ENCODE results near the gene ZNF710.
"Not testable (repeated sequence)": the region's sequence is repeated elsewhere in the genome, so short reads cannot be mapped to it uniquely, and the experiment has no call there.

Gene ZNF710

DNA sequence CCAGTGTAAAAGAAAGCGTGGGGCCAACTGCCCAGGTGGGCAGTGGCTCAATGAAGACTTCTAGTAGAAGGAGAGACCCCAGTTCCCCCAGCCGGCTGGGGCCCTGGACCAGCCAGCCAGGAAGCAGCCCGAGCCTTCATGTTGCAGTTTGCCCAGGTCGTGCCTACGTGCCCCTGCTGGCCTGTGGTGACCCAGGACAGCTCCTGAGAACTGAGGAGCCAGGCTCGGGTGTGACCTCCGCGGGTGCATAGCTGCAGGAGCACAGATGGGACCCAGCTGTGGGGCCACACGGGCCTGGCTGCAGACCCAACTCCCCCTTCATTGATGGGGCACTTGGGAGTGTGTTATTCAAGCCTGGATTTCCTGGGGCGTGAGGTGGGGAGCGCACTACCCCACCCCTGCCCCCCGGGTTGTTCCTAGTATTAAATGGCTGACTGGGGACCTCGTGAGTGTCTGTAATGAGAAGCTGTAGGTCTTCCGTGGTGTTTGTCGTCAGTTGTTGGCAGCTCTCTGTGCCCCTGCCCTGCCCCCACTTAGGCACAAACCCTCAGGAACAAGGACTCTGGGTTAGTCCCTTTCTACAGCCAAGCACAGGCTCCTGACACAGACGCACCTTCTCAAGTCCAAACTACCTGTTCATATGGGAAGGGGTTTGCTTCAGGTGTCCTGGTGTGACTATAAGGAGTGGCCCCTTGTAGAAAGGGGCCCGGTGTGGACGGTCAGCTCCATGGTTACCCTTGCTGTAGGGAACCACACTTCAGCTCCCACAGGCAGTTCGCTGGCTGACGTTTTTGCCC lies 62.0 kb downstream of the ZNF710 start:
- FAIRE-seq = no peak

DNA sequence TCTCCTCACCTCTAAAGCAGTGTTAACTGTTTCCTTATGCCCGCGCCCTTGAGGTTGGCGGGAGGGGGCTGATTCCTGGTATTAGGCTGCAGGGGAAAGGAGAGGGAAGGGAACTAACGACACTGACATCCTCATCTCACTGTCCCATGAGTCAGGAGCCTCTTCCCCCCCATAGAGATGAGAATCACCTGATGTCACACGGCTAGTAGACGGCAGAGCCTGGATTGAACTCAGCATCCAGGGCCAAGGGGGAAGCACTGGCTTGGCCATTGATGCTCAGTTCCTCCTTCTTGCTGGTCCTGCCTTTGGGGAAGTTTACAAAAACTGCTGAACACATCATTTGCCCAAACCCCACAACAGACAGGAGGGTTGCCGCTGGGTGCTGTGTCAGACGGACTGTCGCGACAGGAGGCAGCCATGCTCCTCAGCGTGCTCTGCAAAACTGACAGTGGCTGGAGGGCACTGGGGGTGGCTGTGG lies 62.7 kb downstream of the ZNF710 start:
- no peak for FAIRE-seq

DNA sequence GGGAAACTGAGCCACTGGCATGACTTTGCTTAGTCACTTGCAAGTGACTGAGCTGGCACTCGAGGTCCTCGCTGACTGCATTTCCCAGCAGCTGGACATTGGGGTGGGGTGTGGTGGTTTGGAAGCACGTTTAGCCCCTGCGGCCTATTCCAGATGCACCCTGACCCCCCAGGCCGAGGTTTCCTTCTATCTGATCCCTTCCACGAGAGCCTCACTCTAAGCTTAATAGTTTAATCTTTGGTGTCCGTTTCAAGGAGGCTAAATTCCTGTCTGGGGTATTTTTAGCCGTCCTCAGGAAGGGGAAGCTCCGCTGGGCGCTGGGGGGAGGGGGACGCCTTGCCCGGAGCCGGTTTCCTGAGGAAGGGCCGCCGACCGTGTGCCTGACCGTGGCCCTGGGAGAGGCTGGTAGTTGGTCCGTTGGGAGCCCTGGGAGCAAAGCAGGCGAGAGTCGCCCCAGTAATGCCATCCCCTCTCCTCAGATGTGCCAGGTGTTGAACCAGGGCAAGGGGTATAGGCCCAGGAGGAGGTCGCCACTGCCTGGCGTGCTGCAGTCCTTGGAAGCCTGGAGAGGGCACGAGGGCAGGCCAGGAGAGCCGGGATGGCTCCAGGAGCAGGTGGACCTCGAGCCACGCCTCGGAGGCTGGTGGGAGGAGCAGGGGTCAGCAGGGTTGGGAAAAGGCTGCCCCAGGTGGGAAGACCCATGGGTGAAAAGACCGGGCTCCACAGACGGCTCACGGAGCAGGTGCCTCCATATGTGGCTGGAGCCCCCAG lies 64.0 kb downstream of the ZNF710 start:
- FAIRE-seq = no peak

DNA sequence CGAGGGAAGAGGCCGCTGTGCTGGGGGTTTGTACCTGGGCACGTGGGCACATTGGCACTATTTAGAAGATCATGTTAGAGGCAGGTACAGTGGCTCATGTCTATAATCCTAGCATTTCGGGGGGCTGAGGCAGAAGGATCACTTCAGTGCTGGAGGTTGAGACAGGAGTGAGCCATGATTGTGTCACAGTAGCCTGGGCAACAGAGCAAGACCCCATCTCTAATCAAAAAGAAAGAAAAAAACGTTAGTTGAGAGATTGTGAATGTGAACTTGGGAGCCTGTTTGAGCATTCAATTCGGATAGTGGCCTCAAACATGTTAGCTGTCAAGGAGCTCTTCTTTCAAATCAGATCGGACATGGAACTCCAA lies 64.5 kb downstream of the ZNF710 start:
- no peak for FAIRE-seq

- no peak for FAIRE-seq
These were observed 66.2 kb downstream of the ZNF710 start for GRCh38 chr15:90067181-90067952.

DNA sequence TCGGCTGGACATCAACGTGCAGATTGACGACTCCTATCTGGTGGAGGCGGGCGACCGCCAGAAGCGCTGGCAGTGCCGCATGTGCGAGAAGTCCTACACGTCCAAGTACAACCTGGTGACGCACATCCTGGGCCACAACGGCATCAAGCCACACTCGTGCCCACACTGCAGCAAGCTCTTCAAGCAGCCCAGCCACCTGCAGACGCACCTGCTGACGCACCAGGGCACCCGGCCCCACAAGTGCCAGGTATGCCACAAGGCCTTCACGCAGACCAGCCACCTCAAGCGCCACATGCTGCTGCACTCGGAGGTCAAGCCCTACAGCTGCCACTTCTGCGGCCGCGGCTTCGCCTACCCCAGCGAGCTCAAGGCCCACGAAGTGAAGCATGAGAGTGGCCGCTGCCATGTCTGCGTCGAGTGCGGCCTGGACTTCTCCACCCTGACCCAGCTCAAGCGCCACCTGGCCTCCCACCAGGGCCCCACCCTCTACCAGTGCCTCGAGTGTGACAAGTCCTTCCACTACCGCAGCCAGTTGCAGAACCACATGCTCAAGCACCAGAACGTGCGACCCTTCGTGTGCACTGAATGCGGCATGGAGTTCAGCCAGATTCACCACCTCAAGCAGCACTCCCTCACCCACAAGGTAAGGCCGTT lies 67.0 kb downstream of the ZNF710 start:
- no peak for FAIRE-seq

GRCh38 chr15:90070623-90071022 lies 69.5 kb downstream of the ZNF710 start:
- not testable (repeated sequence) for FAIRE-seq

DNA sequence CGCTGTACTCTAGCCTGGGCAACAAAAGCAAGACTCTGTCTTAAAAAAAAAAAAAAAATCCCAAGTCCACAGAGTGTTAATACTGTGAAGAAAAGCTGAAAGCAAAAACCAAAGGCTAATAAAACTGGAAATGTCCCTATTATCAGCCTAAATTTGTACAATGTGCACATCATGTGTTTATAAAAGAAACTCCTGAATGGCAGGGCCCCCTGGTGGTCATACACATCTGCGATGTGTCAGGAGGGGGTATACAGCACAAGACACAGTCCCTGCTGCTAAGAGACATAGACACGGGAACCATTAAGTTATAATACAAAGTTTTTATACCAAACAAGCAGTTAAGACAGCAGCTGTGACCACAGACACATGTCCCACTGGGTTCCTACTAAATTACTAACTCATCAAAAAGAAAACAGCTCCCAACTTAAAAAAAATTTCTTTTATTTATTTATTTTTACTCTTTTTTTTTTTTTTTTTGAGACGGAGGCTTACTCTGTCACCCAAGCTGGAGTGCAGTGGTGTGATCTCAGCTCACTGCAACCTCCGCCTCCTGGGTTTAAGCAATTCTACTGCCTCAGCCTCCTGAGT lies 70.2 kb downstream of the ZNF710 start:
- FAIRE-seq = no peak

GRCh38 chr15:90072978-90073640 lies 72.0 kb downstream of the ZNF710 start:
- no peak for FAIRE-seq

DNA sequence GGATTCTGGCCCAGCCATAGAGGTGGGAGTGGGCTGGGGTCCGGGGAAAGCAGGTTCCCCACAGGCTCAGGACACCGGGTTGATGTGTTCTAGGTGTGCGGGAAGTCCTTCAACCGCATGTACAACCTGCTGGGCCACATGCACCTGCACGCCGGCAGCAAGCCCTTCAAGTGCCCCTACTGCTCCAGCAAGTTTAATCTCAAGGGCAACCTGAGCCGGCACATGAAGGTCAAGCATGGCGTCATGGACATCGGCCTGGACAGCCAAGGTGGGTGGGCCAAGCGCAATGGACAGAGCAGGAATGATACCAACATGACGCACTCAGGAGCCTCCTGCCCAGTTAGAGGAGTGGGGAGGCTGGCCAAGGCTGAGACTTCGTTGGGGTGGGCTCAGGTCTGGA lies 72.9 kb downstream of the ZNF710 start:
- no peak for FAIRE-seq

DNA sequence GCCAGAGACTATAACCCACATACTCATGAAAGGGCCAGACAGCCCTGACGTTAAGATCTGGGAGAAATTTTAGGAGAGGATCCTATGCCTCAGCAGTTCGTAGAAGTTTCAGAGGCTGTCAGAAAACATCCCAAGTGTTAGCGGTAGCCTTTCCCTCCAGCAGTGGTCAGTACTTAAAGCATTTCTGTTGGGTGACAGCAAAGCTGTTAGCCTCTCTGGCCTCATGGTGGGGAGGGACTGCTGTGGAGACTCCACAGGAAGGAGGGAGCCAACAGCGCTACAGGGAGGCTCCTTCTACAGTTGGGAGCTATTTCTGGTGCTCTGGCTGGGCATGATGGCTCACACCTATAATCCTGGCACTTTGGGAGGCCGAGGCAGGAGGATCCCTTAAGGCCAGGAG lies 73.8 kb downstream of the ZNF710 start:
- FAIRE-seq = no peak

- FAIRE-seq = no peak
These were observed 74.5 kb downstream of the ZNF710 start for GRCh38 chr15:90075420-90076289.

- FAIRE-seq = no peak
These were observed 75.6 kb downstream of the ZNF710 start for GRCh38 chr15:90076716-90077115.

DNA sequence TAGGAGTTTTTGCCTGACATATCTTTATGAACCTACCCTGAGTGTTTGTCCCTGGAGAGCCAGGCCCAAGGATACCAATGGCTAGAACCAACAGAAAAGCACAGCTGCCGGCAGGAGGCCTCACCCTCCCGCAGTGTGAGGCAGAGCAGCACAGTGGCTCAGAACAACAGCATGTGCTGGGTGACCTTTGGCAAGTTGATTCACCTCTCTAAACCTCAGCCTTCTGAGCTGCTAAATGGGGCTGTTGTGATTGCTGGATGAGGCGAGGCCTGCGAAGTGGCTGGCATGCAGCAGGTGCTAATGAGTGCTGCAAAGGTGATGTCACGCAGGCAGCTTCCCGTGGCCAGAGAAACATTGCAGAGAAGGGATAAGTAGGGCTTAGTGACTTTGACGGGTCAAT lies 77.8 kb downstream of the ZNF710 start:
- no peak for FAIRE-seq

GRCh38 chr15:90079619-90080457 lies 78.7 kb downstream of the ZNF710 start:
- FAIRE-seq = no peak

DNA sequence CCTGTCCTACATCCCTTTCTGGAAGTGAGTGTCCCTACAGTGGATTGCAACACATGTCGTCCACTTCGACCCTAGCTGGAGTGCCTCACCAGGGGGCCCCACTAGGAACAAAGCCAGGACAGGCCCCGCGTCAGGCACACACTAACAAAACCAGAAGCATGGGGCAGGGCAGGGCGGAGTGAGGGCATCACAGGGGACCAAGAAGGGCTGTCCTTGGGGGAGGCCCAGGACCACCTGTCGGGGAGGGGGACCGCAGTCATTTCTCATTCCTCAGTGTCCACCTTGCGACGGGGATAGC lies 79.3 kb downstream of the ZNF710 start:
- no peak for FAIRE-seq

- no peak for FAIRE-seq
These were observed 79.8 kb downstream of the ZNF710 start for GRCh38 chr15:90080818-90081393.

GRCh38 chr15:90082140-90082715 lies 81.1 kb downstream of the ZNF710 start:
- FAIRE-seq = no peak

- FAIRE-seq = no peak
These were observed 82.3 kb downstream of the ZNF710 start for GRCh38 chr15:90083419-90083818.
